Erythroblast (primary cell): Measurements from ENCODE around the gene ADAP1.

ENCODE experiments used
- GATA1 ChIP-seq: IDR thresholded peaks from 2 replicates; pipeline ENCODE4 v1.6.1; 2011; ENCODE audit warnings: low read depth, mild to moderate bottlenecking, control low read depth, low read length, moderate library complexity
- POLR2A ChIP-seq: IDR thresholded peaks from 2 replicates; pipeline ENCODE4 v1.6.1; 2011; ENCODE audit warnings: mild to moderate bottlenecking, low read length

GRCh38 chr7:934469-935163 lies 19.9 kb downstream of the ADAP1 start:
- TF ChIP-seq POLR2A (no peak), GATA1 (no peak)
